Upper lobe of right lung (tissue), 1 donor: ENCODE measurements around the gene IL1RL1. TPM values are rescaled to one million over a fixed set of nuclear protein-coding genes. Genes with fewer than 3 reads are reported as not detected.

ENCODE experiments used
- ATAC-seq: fragments of 200-7000 bp; cut with Tn5 transposase; one replicate; pipeline ENCODE4 v1.9.1; 2020; ENCODE audit warnings: mild to moderate bottlenecking, moderate library complexity
- DNase-seq: peaks from one replicate; pipeline ENCODE4 v3.0.0-alpha.2; 2020
- H3K27ac ChIP-seq: fragments of 200-600 bp; one replicate; pipeline ENCODE4 v1.8.0; 2022
- H3K27me3 ChIP-seq: fragments of 200-600 bp; one replicate; pipeline ENCODE4 v1.8.0; 2022; ENCODE audit warnings: mild to moderate bottlenecking
- H3K36me3 ChIP-seq: fragments of 200-600 bp; one replicate; pipeline ENCODE4 v1.8.0; 2022
- H3K4me1 ChIP-seq: fragments of 200-600 bp; one replicate; pipeline ENCODE4 v1.8.0; 2022
- H3K4me3 ChIP-seq: fragments of 200-600 bp; one replicate; pipeline ENCODE4 v1.8.0; 2022; ENCODE audit warnings: mild to moderate bottlenecking
- H3K9me3 ChIP-seq: fragments of 200-600 bp; one replicate; pipeline ENCODE4 v1.8.0; 2022
- CTCF ChIP-seq: fragments of 200-600 bp; IDR thresholded peaks from one replicate; pipeline ENCODE4 v1.8.0; 2022; ENCODE audit warnings: antibody characterized with exemption
- intact Hi-C: fragments of 100-400 bp; cut with DNase I; formaldehyde crosslinking; loops from one replicate; pipeline ENCODE4 v1.11.0; 2022
- total RNA-seq: library from RNA; stranded (reverse); fragmentation: NEBNext Ultra II Directional; extraction: Animal tissue kit (Norgen Biotek cat#: 25700); gene quantifications from one replicate; pipeline ENCODE4 v1.2.1, GENCODE V29; 2021
- donor health status: DM: no; HTN: yes; CAD: no; lungs with severe emphysema.

Gene IL1RL1
- total RNA-seq, 1 donor from 2014 or later, result 46.5 TPM

GRCh38 chr2:102285368-102285767 is 26.0 kb upstream of the IL1RL1 start:
- intact Hi-C loops, result no loop called here
- no peaks in the 10 kb centered on the region for H3K27me3 ChIP-seq
- no peak for ATAC-seq
- no peak overlapping the region for H3K27ac ChIP-seq
- H3K4me1 ChIP-seq, result no peaks in the 10 kb centered on the region
- H3K4me3 ChIP-seq, result no peak overlapping the region
- TF ChIP-seq CTCF, result no peak
- no peak for DNase-seq
- no peaks in the 10 kb centered on the region for H3K36me3 ChIP-seq
- no peaks in the 10 kb centered on the region for H3K9me3 ChIP-seq

- ATAC-seq, result no peak
- no peak overlapping the region for H3K27ac ChIP-seq
Observed at GRCh38 chr2:102286041-102286440, 25.3 kb upstream of the IL1RL1 start.

GRCh38 chr2:102289129-102289528 is 22.2 kb upstream of the IL1RL1 start:
- DNase-seq, result no peak
- no peaks in the 10 kb centered on the region for H3K4me1 ChIP-seq
- intact Hi-C loops, result no loop called here
- no peaks in the 10 kb centered on the region for H3K9me3 ChIP-seq
- no peak overlapping the region for H3K27ac ChIP-seq
- no peaks in the 10 kb centered on the region for H3K27me3 ChIP-seq
- no peak for ATAC-seq
- no peak for TF ChIP-seq CTCF
- H3K4me3 ChIP-seq, result no peak overlapping the region
- H3K36me3 ChIP-seq, result no peaks in the 10 kb centered on the region

More at GRCh38 chr2:102286041-102286440, 25.3 kb upstream of the IL1RL1 start:
- no peaks in the 10 kb centered on the region for H3K36me3 ChIP-seq
- no peaks in the 10 kb centered on the region for H3K27me3 ChIP-seq
- no peaks in the 10 kb centered on the region for H3K9me3 ChIP-seq
- no peaks in the 10 kb centered on the region for H3K4me1 ChIP-seq
- DNase-seq, result no peak
- no peak for TF ChIP-seq CTCF
- intact Hi-C loops, result no loop called here
- no peak overlapping the region for H3K4me3 ChIP-seq

- Histone ChIP-seq H3K9me3 (no peaks in the 10 kb centered on the region), H3K27me3 (no peaks in the 10 kb centered on the region), H3K4me3 (no peak overlapping the region), H3K4me1 (no peaks in the 10 kb centered on the region), H3K36me3 (no peaks in the 10 kb centered on the region), H3K27ac (no peak overlapping the region)
- intact Hi-C loops, result no loop called here
- no peak for TF ChIP-seq CTCF
- no peak for DNase-seq
- no peak for ATAC-seq
Observed at GRCh38 chr2:102290594-102290993, 20.8 kb upstream of the IL1RL1 start.

GRCh38 chr2:102291319-102292075 is 19.9 kb upstream of the IL1RL1 start:
- no peak for TF ChIP-seq CTCF
- Histone ChIP-seq H3K4me1 (no peaks in the 10 kb centered on the region), H3K9me3 (no peaks in the 10 kb centered on the region), H3K36me3 (no peaks in the 10 kb centered on the region), H3K4me3 (no peak overlapping the region), H3K27me3 (no peaks in the 10 kb centered on the region), H3K27ac (no peak overlapping the region)
- ATAC-seq, result peak; percentile 73
- intact Hi-C loops, result no loop called here
- no peak for DNase-seq
